Measurements from ENCODE around the gene QPCT.
"Not testable (repeated sequence)": the region's sequence is repeated elsewhere in the genome, so short reads cannot be mapped to it uniquely, and the experiment has no call there.

QPCT gene

DNA sequence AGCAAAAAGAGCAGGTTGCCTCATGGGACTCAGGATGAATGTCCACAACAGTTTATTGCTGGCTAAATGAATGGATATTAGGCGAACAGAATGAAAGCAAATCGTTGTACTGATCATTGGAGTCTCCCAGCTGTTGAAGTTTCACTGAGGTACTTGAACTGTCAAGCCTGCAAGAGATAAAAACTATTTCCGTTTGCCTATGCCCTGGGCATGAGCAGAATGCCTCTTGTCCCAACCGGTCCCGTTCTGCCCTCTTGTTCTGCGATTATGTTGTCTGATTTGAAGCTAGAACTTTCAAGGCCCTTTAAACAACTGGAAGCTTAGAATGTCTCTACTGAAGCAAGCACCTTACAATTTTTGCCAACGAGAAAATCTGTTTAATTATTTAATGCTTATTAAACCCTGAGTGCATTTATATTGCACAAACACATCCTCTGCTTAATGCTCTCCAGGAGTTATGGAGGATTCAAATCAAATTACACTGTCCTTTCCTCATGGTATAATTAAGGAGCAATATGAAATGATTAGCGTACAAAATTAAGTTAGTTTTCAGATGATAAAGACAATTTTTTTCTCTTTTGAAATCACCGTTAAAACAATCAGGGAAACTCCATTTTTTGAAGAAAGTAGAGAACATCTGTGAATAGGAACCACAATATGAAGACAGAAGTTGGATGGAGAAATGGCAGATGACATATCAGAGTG is 17.7 kb downstream of the QPCT start:
- no peak for DNase-seq

DNA sequence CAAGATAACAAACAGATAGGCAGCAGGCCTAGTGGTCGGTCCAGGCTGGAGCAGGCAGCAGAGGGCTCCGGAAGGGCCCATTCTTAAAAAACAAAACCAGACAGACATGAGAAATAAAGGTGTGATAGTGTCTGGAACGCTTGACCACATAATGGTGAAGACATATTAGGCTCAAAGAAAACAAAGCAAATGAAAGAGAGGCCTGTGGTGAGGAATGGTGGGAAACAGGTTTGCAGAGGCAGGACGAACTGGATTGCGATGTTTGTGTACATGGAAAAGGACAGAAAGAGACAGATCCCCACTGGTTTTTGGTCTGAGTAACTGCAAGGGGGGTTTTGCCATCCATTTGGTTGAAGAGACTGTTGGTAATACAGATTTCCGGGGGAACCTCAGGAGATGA is 19.9 kb downstream of the QPCT start:
- DNase-seq = no peak

DNA sequence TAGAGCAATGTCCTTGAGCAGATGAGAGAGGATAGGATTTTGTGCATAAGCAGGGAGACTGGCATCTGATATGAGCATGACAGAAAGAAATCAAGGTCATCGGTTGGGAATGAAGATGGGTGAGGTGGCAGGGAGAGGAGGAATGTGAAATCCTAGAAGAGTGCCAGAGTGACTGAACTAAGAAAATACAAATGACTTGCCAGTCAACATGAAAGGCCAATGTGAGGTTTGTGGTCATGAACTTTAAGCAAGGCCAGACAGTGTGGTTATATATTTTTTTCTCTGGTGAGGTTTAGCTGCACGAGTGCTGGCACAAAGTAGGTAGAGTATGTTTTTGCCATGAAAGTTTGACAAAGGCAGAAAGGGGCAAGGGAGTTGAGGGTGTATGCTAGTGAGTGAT is 21.2 kb downstream of the QPCT start:
- DNase-seq = no peak

DNA sequence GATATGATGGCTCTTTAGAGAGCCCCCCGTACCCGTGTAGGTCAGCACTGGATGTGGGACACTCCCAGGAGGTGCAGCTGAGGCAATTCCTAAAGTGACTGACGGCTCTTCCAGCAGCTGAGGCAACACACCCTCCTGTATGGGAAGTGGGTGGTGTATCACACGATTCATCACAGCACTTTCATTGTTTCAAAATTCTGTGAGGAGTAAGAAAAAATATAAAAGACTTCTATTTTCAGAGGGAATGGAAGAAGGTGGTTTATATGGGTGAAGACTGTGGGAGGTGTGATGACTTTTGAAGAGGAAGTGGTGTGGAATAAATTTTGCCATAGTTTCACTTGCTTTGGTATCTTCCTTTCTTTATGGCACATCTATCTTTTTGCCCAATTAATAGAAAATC is 22.3 kb downstream of the QPCT start:
- DNase-seq = no peak

DNA sequence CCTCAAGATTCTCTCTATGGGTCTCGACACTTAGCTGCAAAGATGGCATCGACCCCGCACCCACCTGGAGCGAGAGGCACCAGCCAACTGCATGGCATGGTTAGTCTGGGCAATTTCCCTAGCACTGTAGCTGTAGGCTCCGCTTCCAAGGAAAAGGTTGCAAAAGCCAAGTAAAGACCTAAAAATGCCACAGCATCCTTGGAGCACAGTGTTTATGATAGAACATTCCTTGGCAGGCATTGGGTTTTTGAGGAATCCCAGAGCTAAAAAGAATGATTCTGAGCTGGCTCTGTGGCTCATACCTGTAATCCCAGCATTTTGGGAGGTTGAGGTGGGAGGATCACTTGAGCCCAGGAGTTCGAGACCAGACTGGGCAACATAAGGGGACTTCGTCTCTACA is 22.9 kb downstream of the QPCT start:
- no peak for DNase-seq

DNA sequence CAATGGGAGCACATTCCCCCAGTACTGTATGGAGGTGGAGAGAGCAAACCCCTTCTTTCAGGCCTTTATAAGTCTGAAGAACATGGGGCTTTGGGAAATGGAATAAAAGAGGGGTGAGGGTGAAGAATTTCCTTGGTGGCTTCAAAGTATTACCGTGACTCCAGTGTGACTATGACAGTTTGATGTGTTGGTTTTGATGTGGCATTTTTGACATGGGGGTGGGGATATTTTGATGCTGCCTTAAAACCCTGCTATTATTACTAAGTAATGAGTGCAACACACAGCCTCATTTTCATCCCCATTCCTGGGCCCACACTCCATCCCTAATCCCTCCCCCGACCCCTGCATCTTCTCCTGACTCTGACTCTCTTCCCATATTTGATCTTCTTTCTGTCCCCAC is 23.6 kb downstream of the QPCT start:
- no peak for DNase-seq

DNA sequence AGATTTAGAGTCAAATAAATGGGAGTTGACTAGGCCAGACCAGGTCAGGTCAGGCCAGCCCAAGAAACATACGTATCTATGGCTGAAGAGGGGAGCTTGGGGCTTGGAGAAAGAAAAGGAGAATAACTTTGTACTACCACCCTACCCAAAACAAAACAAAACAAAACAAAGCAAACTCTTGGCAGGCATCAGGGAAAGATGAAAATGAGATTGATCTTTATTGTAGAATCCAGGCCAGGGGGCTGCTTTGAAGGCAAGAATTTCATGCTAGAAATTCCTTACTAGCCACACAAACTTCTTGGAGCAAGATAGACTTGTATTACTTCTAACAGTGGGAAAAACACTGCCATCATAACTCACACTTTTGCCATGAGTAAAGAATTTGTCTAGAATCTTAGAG is 26.2 kb downstream of the QPCT start:
- no peak for DNase-seq

DNA sequence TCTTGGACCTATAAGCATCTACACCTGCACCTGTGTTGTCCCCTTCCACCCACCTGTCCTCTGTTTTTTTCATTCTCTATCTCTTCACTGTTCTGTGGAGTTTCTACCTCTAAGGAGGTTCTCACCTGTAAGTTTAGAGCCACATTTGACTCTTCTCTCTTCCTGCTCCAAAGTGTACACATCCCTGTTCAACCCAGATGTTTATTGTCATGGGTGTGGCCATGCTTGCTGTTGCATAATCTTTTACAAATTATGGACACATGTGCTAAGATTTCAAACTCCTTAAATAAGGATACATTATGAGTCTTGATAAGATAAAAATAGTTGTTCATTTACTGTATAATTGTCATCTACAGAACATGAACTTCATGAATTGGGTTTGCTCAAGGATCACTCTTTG is 27.6 kb downstream of the QPCT start:
- DNase-seq = no peak

DNA sequence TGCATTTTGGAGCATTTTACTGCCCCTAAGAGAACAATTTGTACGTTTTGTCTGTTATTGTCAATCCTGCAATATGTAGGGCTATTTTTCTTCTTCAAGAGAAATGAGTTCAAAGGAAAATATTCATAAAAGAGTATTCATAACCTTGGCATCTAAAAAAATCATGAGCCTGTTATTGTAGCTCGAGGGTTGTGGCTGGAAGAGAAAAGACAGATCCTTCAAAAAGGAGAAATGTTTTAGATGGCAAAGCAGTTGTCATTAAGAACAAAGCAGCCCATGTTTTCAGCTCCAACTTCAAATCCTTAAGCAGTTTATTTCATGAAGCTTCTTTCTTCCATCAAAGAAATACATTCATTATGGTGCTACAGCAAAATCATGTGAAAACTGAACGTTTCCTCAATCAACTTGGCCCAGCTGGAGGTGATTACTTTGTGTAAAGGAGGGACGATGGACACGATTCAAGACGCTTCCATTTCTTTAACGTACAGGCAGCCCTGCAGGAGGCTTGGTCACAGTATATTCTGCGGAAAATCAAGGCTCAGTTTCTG is 31.4 kb downstream of the QPCT start:
- no peak for DNase-seq

DNA sequence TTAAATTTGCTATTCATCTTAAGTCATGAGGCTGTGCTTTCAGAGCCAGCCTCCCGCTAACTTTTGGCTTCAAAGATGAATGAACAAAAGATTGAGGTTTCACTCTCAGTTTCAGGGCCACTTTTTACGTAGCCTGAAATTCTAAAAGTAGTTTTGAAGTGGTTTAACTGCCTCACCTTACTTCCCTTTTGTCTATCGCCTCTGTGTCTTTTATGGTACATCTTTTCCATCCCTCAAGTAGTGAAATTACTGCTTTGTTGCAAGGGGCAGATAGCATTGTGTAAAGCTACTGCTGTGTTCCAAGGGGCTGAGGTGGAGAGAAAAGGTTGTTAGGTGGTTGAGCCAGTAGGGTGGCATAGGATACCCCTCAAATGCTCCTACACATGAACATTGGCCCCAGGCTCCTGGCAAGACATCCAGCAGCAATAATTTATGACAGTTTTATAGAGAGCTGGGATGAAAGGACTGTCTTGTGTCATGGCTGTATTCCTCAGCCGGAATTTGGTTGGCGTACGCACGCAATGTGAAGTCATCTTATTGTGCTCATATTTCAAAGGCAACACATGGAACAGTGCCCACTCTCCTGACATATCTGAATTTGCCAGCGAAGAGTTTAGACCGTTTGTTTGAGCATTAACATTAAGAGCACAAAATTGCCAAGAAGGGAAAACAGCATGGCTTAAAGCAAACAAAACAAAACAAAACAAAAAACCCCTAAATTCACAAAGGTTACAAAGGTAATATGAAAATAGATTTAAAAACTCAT is 32.2 kb downstream of the QPCT start:
- DNase-seq = no peak

DNA sequence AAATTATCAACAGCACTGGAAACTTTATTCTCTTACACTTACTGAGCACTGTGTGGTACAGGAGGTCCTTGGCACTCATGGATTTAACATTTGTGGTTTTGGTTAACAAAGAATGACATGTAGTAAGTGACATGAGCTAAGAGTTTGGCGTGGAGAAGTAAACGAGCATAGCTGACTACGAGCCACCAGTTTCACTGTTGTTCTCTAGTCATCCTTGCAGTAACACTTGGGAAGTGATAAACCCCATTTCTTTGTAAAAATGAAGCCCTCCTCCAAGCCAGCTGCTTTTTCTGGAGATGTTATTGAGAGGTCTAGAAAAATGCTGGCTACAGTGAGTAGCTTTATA is 32.7 kb downstream of the QPCT start:
- DNase-seq = no peak

DNA sequence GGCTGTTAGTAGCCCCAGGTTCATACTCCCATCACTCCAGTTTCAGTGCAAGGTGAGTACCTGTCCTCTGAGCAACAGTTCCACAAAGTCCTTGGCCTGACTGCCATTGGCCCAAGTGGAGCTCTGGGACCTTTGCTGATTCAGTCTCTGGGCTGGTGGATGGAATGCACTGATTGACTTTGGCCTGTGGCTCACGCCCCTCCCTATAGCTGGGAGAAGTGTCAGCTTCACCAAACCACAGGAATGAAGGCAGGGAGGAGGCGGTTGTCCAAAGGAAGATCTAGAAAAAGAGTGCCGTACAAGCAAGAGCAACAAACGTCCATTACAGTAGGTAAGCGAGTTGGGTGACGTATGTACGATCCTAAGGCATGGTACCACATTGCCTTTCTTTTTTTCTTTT is 34.0 kb downstream of the QPCT start:
- no peak for DNase-seq

DNA sequence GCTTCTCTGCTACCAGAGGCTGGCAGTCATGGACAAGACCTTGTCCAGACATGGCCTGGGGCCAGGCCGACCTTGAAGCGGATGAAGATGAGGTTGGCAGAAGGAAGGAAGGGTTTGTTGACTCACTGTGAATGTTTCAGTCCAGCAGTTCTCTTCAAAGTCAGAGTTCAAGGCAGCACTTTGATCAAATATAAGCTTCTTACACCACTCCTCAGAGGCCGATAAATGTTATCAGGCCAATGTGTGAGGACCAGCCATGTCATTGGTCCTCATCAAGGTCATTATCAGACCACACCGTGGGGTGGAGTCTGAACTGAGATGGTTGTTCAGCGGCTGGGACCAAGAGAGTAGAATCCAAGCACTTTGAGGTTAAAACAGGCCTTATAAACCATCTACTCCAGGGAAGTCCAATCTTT is 35.5 kb downstream of the QPCT start:
- no peak for DNase-seq

DNA sequence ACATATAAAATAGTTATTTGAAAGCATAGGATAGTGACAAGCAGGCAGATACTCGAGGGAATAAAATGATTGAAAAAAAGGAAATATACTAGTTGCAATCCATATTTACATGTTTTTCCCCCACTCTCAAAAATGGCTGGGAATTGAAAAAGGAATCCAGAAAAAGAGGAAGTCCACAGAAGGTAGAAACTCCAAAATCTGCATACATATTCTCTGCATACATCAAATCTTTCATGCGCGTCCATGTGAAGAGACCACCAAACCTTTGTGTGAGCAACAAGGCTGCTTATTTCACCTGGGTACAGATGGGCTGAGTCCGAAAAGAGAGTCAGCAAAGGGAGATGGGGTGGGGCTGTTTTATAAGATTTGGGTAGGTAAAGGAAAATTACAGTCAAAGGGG is 36.4 kb downstream of the QPCT start:
- not testable (repeated sequence) for DNase-seq

DNA sequence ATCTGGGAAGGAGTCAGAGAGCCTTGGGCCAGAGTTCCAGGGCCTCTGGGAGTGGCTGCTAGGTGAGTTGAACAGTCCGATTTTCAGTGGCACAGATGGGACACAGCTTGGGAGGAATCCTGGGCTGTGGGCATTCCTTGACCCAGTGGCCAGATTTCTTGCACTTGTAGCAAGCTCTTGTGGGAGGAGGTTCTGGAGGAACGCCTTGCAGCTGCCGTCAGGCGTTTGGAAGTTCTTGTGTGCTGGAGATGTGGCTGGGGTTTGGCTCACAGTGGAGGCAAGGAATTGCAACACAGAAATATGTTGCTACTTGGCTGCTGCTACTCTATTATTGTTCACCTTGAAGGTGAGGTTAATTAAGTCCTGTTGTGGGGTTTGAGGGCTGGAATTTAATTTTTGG is 39.8 kb downstream of the QPCT start:
- not testable (repeated sequence) for DNase-seq

DNA sequence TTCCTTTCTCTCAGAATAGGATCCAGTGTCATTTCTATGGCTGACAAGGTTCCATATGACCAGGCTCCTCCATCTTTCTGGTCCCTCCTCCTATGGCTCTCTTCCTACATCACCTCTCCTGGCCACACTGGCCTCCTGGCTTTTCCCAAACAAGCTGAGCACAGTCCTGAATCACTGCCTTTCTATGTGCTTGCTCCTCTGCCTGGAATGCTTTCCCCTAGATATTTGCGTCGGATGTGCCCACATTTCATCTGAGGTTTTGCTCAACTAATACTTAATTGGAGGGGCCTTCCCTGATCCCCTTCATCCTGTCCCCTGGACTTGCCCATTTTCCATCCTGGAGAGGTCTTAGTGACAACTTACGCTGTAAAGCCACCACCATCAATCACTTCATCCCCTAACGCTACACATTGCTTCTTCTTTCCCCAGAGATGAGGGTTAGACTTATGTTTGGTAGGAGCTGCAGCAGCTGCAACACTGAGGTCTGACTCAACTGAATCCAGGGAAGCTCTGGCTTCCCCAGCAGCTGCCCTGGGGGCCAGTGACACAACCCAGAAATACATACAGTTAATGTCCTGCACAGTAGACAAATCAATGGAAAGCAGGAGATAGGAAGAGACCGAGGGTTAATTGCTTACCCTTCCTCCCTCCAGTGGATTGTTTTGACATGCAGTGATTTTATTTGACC is 42.9 kb downstream of the QPCT start:
- no peak for DNase-seq

DNA sequence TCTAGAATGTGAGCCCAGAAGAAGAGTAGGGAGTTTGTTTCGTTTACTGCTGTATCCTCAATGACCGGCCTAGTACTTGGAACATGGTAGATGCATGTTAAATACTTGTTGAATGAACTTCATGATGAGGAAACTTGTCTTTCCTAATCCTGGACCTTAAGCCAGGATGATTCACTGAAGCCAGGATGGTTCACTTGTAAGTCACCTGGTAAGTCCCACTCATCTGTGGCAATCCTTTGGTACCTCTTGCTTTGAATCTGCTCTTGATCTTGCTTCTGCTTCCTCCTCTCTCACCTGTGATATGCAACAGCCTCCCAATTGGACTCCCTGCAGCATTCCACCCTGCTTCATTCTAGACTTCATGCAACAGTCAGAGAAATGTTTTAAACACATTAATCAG is 43.6 kb downstream of the QPCT start:
- DNase-seq = no peak

DNA sequence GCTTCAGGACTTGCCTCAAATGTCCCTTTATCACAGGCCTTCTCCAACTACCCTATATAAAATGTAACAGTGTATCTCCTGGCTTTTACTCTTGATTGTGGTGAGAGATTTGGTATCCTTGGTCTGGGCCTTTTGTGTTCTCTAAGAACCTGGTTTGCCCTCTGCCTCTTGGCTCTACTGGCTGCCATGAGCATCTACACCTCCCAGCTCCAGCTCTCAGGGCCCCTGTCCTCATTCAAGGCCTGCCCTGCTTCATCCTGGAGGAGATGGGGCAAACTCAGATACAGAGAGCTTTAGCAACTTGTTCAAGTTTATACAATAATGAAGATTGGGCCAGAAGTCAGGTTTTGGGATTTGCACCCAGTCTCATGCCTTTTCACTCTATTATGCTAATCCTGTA is 45.0 kb downstream of the QPCT start:
- no peak for DNase-seq

DNA sequence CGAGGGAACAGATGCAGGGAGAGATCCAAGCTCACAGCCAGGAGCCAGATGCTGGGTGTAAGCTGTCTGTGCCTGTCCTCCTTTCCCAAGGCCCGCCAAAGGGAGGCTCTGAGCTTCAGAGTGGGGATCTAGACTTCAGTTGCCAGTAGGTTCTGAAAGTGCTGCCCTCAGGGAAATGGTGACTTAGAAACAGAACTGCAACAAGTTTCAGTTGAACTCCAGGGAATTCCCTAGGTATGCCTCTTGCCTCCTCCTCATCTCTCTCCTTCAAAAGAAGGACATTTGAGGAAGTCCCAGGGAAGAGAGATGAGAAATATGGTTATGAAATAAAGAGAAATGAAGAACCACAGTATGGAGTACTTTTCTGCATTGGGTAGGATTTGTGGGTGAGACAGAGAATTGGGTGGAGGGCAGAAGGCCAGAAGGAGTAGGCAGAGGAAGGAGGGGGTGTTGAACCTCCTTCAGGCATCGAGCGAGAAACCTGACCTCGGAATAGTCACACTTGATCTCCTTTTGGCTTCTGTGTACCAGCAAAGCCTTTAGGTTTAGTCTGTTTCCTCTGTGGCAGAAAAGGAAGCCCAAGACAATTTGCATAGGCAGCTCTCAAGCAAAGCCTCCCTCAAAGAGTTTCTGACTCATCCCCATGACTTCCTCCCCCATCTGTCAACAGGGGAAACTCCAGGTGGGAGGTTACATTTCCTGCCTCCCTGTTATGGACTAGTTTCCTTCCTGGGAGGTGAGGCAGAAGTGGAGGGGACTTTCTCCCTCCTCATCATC is 45.7 kb downstream of the QPCT start:
- no peak for DNase-seq

DNA sequence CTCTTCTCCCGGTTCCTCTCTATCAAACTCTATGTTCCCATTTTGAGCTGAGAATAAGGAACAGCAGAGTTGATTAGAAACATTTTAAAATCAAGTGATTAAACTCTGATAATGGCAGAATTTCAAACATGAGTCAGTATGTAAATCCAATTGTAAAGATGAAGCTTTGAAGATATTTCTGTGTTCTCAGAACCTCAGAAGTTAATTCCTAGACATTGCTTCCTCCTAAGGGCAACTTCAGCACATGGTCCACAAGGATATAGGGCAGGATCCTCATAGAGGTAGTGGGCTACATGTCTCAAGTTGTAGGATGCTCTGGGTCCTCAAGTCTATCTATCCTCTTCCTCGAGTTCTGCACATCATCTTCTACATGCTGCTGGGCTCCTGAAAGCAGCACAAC is 46.3 kb downstream of the QPCT start:
- DNase-seq = no peak

DNA sequence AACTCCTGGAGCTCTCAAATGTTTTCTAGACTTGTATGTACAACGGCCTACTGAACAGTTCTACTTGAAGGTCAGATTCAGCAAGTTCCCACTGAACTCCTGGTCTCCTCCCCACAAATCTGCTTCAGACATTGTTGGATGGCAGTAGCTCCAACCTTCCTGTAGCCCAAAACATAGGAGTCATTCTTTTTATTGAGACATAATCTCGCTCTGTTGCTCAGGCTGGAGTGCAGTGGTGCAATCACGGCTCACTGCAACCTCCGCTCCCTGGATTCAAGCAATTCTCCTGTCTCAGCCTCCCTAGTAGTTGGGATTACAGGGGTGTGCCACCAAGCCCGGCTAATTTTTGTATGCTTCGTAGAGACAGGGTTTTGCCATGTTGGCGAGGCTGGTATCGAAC is 47.3 kb downstream of the QPCT start:
- no peak for DNase-seq

DNA sequence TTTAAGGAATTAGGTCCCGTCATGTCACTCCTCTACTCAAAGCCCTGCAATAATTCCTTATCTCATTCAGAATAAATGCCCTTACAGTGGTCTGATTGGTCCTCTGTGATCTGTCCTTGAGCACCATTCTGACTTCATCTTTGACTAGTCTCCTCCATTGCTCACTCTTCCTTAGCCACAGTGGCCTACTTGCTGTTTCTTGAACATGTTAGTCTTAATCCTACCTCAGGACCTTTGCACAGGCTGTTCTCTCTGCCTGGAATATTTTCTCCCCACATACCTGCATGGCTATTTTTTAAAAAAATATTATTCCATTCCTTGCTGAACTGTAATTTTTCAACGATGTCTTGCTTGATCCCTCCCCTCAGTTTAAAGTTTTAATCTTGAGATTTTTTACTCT is 48.0 kb downstream of the QPCT start:
- no peak for DNase-seq

DNA sequence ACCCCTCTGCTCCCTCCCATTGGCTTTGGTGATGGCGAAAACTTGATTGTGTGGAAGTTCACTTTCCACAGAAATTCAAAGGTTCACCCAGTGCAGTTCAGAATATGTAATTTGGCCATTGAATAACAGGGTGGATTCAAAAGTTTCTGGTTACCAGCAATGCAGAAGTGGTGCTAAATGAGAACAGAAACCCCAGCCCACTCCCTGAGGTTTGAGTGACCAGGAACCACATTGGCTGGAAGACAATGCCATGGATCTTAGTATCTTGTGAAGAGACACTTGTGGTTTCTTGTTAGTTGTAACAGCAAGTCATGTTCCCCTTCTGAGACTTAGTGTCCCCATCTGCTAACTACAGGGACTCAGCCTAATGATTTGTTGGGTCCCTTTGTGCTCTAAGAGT is 49.8 kb downstream of the QPCT start:
- DNase-seq = no peak

All from NCI-H345 (cell line).